Measurements from ENCODE around the gene ITGB1.

The ITGB1 gene

DNA sequence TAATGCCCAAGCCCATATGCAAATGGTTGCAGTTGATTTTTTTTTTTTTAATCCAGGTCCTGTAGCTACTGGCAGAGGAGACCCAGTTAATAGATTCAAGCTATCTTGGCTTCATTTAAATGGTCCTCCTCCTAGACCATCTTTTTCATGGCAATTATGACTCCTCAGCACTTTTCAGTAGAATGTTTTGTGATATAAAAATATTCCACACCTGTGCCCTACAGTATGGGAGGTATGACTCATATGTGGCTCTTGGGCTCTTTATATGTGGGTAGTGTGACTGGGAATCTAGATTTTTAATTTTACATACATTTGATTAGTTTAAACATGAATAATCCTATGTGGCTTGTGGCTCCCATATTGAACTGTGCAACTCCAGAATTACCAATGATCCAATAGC is 80.1 kb downstream of the ITGB1 start:
- no peak for DNase-seq

DNA sequence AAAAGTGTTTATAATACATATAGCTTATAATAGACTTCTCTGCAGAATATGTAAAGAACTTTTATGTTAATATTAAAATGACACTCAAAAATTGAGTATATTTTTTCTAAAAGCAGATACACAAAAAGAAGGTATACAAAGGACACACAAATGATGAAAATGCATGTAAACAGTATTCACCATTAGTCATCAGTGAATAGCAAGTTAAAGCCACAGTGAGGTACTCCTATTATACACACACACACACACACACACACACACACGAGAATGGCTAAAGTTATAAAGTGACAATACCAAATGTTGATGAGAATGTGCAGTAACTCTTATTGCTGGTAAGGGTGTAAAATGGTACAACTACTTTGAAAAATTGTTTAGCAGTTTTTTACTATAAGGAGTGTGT is 92.9 kb downstream of the ITGB1 start:
- no peak for DNase-seq

DNA sequence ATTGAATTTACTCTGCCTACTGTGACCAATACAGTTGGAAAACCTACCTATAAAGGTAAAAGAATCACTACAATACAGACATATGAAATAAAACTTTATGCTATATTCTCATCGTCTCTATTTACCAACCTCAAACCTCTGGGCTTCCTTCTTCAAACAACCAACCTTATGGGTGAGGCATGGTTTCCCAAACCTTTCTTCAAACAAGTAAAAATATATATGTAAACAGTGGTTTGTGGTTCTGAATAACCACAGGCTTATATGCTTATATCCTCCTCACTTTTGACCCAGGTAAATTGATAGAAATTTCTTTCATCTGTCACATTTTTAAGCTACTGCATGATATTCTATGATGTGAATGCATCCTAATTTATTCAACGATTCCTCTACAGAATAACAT is 103.6 kb downstream of the ITGB1 start:
- DNase-seq, result no peak

DNA sequence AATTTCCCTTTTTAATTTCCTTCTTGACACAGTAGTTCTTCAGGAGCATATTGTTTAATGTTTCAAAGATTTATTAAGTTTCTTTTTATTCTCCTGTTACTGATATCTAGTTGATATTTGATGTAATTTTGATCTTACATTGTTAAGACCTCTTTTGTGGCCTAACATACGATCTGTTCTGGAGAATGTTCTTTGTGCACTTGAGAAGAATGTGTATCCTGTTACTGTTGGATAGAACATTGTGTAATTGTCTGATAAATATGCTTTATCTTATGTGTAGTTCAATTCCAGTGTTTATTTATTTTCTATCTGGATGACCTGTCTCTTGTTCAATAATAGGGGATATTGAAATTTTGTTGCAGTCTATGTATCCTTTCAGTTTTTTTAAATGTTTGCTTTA is 106.7 kb downstream of the ITGB1 start:
- DNase-seq, result no peak
